HepG2 (cell line): ENCODE data around the gene SRRM2. TPM values are rescaled to one million over a fixed set of nuclear protein-coding genes. Genes with fewer than 3 reads are reported as not detected.

Source experiments
- ATAC-seq: fragments of 200-7000 bp; cut with Tn5 transposase; 3 replicates; pipeline ENCODE4 v1.9.1; 2020; ENCODE audit warnings: mild to moderate bottlenecking, moderate library complexity
- BruUV-seq: library from RNA; stranded (reverse); fragments of 400-500 nt; replicated peaks from 2 replicates; lab custom pipeline; 2021; lab: Mats Ljungman, UMichigan
- CTCF ChIA-PET: fragments of 300-600 bp; formaldehyde crosslinking; extraction: SDS; loops from one replicate; lab custom pipeline; 2021; ENCODE audit warnings: low total read pairs, inconsistent platforms, low intra/inter-chr PET ratio; lab: Yijun Ruan, JAX
- POLR2A ChIA-PET: fragments of 350-600 bp; sonication (Branson Sonifier 250); formaldehyde crosslinking; loops from one replicate; lab custom pipeline; 2020; ENCODE audit warnings: antibody characterized with exemption, inconsistent platforms; lab: Yijun Ruan, JAX
- DNase-seq: peaks from one replicate; pipeline ENCODE4 v3.0.0-alpha.2; 2015; ENCODE audit warnings: low spot score
- FAIRE-seq: peaks from 3 replicates; lab custom pipeline; 2011; peaks lifted over from hg19 to GRCh38; lab: Jason Lieb, UNC
- H2AFZ ChIP-seq: one replicate; pipeline ENCODE4 v1.6.1; 2011; ENCODE audit warnings: low read length, inconsistent platforms
- H3K27ac ChIP-seq: fragments of 300-600 bp; 3 replicates; pipeline ENCODE4 v1.8.0; 2011; ENCODE audit warnings: mixed run types, mild to moderate bottlenecking, mixed read lengths, low read length, inconsistent platforms; ENCODE audit not compliant: insufficient read depth; ENCODE audit errors: extremely low read length
- H3K27me3 ChIP-seq, 2 experiments: fragments of 200-600 bp in 1 of 2; 2 replicates in 1 of 2; 3 replicates in 1 of 2; pipeline versions ENCODE4 v1.6.0 to v1.8.0; 2011; ENCODE audit warnings: low read length in 2 of 2, mild to moderate bottlenecking in 2 of 2, moderate library complexity in 2 of 2, inconsistent platforms in 1 of 2; ENCODE audit not compliant: insufficient read depth in 2 of 2, control insufficient read depth in 1 of 2
- H3K36me3 ChIP-seq, 2 experiments: fragments of 200-600 bp in 1 of 2; replicated peaks in 1 of 2; 2 replicates in 1 of 2; 3 replicates in 1 of 2; pipeline versions ENCODE4 v1.5.1 to v1.8.0; 2011; ENCODE audit warnings: low read length in 2 of 2, inconsistent platforms in 1 of 2; ENCODE audit not compliant: insufficient read depth in 2 of 2, control insufficient read depth in 1 of 2
- H3K4me1 ChIP-seq: 2 replicates; pipeline ENCODE4 v1.5.1; 2012; ENCODE audit warnings: low read length, inconsistent platforms; ENCODE audit not compliant: insufficient read depth
- H3K4me2 ChIP-seq: 2 replicates; pipeline ENCODE4 v1.6.0; 2011; ENCODE audit warnings: low read depth, low read length, inconsistent platforms
- H3K4me3 ChIP-seq, 3 experiments: fragments of 200-600 bp in 1 of 3; sonication (generic), shearing (Covaris generic) in 1 of 3; replicated peaks in 1 of 3; 2 replicates each; pipeline ENCODE4 v1.5.1; 2011 to 2016; ENCODE audit warnings: low read length in 3 of 3, inconsistent platforms in 2 of 3, low read depth in 2 of 3, mild to moderate bottlenecking in 2 of 3, control low read depth in 1 of 3, mixed read lengths in 1 of 3; ENCODE audit not compliant: insufficient read depth in 1 of 3
- H3K79me2 ChIP-seq: one replicate; pipeline ENCODE4 v1.6.1; 2011; ENCODE audit warnings: low read length, inconsistent platforms; ENCODE audit not compliant: insufficient read depth
- H3K9ac ChIP-seq: 2 replicates; pipeline ENCODE4 v1.6.0; 2011; ENCODE audit warnings: mild to moderate bottlenecking, low read depth, low read length, inconsistent platforms; ENCODE audit not compliant: insufficient read depth
- H3K9me3 ChIP-seq: 2 replicates; pipeline ENCODE4 v1.5.1; 2012; ENCODE audit warnings: mild to moderate bottlenecking, low read length
- H4K20me1 ChIP-seq: 2 replicates; pipeline ENCODE4 v1.6.0; 2011; ENCODE audit warnings: inconsistent platforms, mild to moderate bottlenecking, low read length, moderate library complexity; ENCODE audit not compliant: insufficient read depth
- IKZF1 ChIP-seq: fragments of 450-650 bp; IDR thresholded peaks from 2 replicates; pipeline ENCODE4 v1.7.1; 2016
- JDP2 ChIP-seq: sonication (generic); formaldehyde crosslinking; IDR thresholded peaks from 2 replicates; pipeline ENCODE4 v1.8.1; 2022; ENCODE audit warnings: missing genetic modification reagents, borderline replicate concordance
- NFATC3 ChIP-seq: sonication (generic); formaldehyde crosslinking; IDR thresholded peaks from 2 replicates; pipeline ENCODE4 v1.5.1; 2020; ENCODE audit warnings: mild to moderate bottlenecking, missing genetic modification reagents
- NR2C2 ChIP-seq: sonication (generic); formaldehyde crosslinking; IDR thresholded peaks from 2 replicates; pipeline ENCODE4 v1.4.0; 2020; ENCODE audit warnings: missing genetic modification reagents, mild to moderate bottlenecking, moderate library complexity, borderline replicate concordance
- PHB2 ChIP-seq: fragments of 450-650 bp; IDR thresholded peaks from 2 replicates; pipeline ENCODE4 v1.6.1; 2018; ENCODE audit not compliant: partially characterized antibody
- ZSCAN12 ChIP-seq: sonication (generic); formaldehyde crosslinking; IDR thresholded peaks from 2 replicates; pipeline ENCODE4 v1.9.0; 2021; ENCODE audit warnings: mild to moderate bottlenecking, missing genetic modification reagents
- WGBS: methylation state at CpG from one replicate; pipeline ENCODE4 v1.1.6; 2017; ENCODE audit warnings: low lambda C conversion rate; 5-methylcytosine and 5-hydroxymethylcytosine counted together
- in situ Hi-C: cut with HindIII; loops from 2 replicates; pipeline ENCODE4 v1.10.0; 2017; ENCODE audit warnings: low pct_unique_long_range_greater_than_20kb; ENCODE audit not compliant: extremely low pct_ligation_motif_present
- intact Hi-C: fragments of 100-400 bp; cut with micrococcal nuclease; formaldehyde crosslinking; loops from one replicate; pipeline ENCODE4 v1.10.0; 2022; ENCODE audit not compliant: unreplicated experiment
- polyA plus RNA-seq, 8 experiments: library from polyadenylated mRNA; depleted of rRNA in 3 of 8; stranded (reverse) in 7 of 8; unstranded in 1 of 8; fragments of >200 nt; fragmentation: Illumina TruSeq in 4 of 8; extraction: Trizol in 4 of 8; gene quantifications; 2 replicates each; pipeline versions ENCODE4 v1.2.1 to v1.2.3, GENCODE V29; 2011 to 2016; ENCODE audit warnings: low read depth in 4 of 8, missing spikeins in 1 of 8, mixed read lengths in 1 of 8; ENCODE audit not compliant: insufficient read depth in 1 of 8
- total RNA-seq, 5 experiments: library from RNA; depleted of rRNA; stranded (reverse); fragments of >200 nt; fragmentation: Illumina TruSeq; extraction: Trizol; gene quantifications; 2 replicates each; pipeline ENCODE4 v1.2.3, GENCODE V29; 2016; ENCODE audit warnings: low read depth in 1 of 5
- TF ChIP-seq, protein P1 (sequence below): sonication (generic); formaldehyde crosslinking; IDR thresholded peaks from 2 replicates; pipeline ENCODE4 v1.4.0; 2020; ENCODE audit warnings: missing genetic modification reagents
- TF ChIP-seq, protein P2 (sequence below): sonication (generic); formaldehyde crosslinking; IDR thresholded peaks from 2 replicates; pipeline ENCODE4 v1.5.0; 2020; ENCODE audit warnings: missing genetic modification reagents, mild to moderate bottlenecking, borderline replicate concordance

SRRM2 gene
- total and polyA plus RNA-seq, 2 of the 13 experiments (the other 11 are each of a cell fraction or from before 2014, with no cell fraction given) = 50.4 to 112 TPM

DNA sequence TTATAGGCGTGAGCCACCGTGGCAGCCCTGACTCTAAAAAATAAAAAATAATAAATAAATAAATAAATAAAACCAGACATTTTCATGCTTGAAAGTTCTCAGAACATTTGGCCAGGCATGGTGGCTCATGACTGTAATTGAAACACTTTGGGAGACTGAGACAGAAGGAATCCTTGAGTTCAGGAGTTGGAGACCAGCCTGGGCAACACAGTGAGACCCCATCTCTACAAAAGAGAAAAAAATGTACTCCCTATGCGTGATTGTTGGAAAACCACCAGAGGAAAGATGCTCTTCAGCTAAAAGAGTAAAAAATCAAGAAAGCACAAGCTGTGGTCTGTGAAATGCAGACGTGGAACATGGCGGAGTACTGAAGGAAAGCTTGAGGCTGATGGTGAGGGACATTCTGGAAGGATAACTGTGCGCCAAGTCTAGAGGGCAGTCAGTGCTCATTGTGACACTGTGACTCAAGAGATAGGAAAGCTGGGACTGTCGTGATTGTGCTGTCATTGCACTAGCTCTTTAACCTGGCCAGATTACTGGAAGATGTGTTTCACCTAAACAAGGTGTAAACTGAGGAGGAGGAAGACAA, 28.3 kb upstream of the SRRM2 start:
- TF ChIP-seq NR2C2 = no peak
- TF ChIP-seq, protein P1, sequence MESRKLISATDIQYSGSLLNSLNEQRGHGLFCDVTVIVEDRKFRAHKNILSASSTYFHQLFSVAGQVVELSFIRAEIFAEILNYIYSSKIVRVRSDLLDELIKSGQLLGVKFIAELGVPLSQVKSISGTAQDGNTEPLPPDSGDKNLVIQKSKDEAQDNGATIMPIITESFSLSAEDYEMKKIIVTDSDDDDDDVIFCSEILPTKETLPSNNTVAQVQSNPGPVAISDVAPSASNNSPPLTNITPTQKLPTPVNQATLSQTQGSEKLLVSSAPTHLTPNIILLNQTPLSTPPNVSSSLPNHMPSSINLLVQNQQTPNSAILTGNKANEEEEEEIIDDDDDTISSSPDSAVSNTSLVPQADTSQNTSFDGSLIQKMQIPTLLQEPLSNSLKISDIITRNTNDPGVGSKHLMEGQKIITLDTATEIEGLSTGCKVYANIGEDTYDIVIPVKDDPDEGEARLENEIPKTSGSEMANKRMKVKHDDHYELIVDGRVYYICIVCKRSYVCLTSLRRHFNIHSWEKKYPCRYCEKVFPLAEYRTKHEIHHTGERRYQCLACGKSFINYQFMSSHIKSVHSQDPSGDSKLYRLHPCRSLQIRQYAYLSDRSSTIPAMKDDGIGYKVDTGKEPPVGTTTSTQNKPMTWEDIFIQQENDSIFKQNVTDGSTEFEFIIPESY (CRISPR knock-in tag) = peak; percentile 89
- Histone ChIP-seq H3K79me2 (no peaks in the 10 kb centered on the region), H3K4me2 (no peak overlapping the region), H4K20me1 (no peaks in the 10 kb centered on the region), H3K27ac (no peak overlapping the region), H3K36me3 (no peaks in the 10 kb centered on the region), H3K4me3 (no peak overlapping the region), H3K4me1 (peaks cover 32% of the 10 kb centered on the region), H3K9me3 (no peaks in the 10 kb centered on the region), H3K9ac (no peak overlapping the region), H2AFZ (no peak overlapping the region), H3K27me3 (no peaks in the 10 kb centered on the region; a peak in 2 of 5 replicates)
- no peak for FAIRE-seq
- POLR2A ChIA-PET = no interaction called here
- no peak for ATAC-seq
- intact Hi-C loops = no loop called here
- no TSS peak for BruUV-seq
- DNase-seq = no peak
- CTCF ChIA-PET = no interaction called here
- in situ Hi-C loops = no loop called here
- 66% methylated on average over 7 of the region's 7 CpGs for WGBS

DNA sequence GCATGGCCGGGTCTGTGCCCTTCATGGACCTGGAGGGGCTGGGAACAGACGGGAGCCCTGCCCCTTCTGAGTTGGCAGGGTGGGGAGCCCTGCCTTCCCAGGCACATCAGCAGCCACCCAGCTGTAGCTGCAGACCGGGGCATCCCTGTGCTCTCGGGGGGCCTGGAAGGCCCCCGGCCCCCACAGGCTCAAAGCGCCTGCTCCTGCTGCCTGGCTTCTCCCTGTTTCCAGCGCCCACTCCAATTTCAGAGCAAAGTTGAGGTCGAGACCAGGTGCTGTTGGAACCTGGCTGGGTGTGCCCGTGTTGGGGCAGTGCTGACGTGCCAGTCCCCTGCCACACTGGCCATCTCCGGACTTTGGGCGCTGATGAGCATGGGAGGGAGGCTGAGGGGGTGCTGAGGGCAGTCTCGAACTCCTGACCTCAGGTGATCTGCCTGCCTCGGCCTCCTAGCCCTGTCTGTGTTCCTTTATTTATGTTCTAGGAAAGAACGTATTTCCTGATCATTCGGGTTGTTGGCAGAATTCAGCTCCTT, 27.6 kb upstream of the SRRM2 start:
- H3K27me3 ChIP-seq = no peaks in the 10 kb centered on the region; a peak in 2 of 5 replicates
- no peak overlapping the region for H3K4me2 ChIP-seq
- H3K9me3 ChIP-seq = no peaks in the 10 kb centered on the region
- H3K27ac ChIP-seq = no peak overlapping the region
- BruUV-seq = no TSS peak
- intact Hi-C loops = no loop called here
- DNase-seq (no peak), FAIRE-seq (no peak), ATAC-seq (no peak)
- H3K9ac ChIP-seq = no peak overlapping the region
- ChIA-PET POLR2A (no interaction called here), CTCF (no interaction called here)
- H3K79me2 ChIP-seq = no peaks in the 10 kb centered on the region
- H2AFZ ChIP-seq = no peak overlapping the region
- no peaks in the 10 kb centered on the region for H4K20me1 ChIP-seq
- 15% methylated on average over 9 of the region's 16 CpGs for WGBS
- no peaks in the 10 kb centered on the region for H3K36me3 ChIP-seq
- H3K4me1 ChIP-seq = peaks cover 28% of the 10 kb centered on the region
- H3K4me3 ChIP-seq = no peak overlapping the region
- in situ Hi-C loops = no loop called here
- TF ChIP-seq, protein P2, sequence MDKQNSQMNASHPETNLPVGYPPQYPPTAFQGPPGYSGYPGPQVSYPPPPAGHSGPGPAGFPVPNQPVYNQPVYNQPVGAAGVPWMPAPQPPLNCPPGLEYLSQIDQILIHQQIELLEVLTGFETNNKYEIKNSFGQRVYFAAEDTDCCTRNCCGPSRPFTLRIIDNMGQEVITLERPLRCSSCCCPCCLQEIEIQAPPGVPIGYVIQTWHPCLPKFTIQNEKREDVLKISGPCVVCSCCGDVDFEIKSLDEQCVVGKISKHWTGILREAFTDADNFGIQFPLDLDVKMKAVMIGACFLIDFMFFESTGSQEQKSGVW (CRISPR knock-in tag) = no peak
- no peak for TF ChIP-seq PHB2
- TF ChIP-seq NFATC3 (CRISPR knock-in tag) = no peak
- no peak for TF ChIP-seq IKZF1
- TF ChIP-seq ZSCAN12 (CRISPR knock-in tag) = no peak
- TF ChIP-seq JDP2 (CRISPR knock-in tag) = no peak
